DND-41 (cell line): Measurements from ENCODE around the gene SLC35F6.

Source experiments
- ATAC-seq: fragments of 200-7000 bp; cut with Tn5 transposase; 3 replicates; pipeline ENCODE4 v1.9.1; 2021; ENCODE audit warnings: low read depth; ENCODE audit not compliant: insufficient read depth
- DNase-seq: peaks from one replicate; pipeline ENCODE4 v3.0.0-alpha.2; 2020
- H2AFZ ChIP-seq: 2 replicates; pipeline ENCODE4 v1.6.0; 2012; ENCODE audit warnings: low read depth, low read length
- H3K27ac ChIP-seq: 2 replicates; pipeline ENCODE4 v1.5.1; 2012; ENCODE audit warnings: low read length, inconsistent platforms
- H3K27me3 ChIP-seq: fragments of 200-600 bp; sonication (generic); 2 replicates; pipeline ENCODE4 v1.6.0; 2012; ENCODE audit warnings: low read length, mild to moderate bottlenecking, inconsistent platforms; ENCODE audit not compliant: insufficient read depth, poor library complexity
- H3K36me3 ChIP-seq: 2 replicates; pipeline ENCODE4 v1.5.1; 2012; ENCODE audit warnings: low read length, inconsistent platforms; ENCODE audit not compliant: insufficient read depth
- H3K4me1 ChIP-seq: 2 replicates; pipeline ENCODE4 v1.5.1; 2012; ENCODE audit warnings: mild to moderate bottlenecking, low read length; ENCODE audit not compliant: insufficient read depth
- H3K4me2 ChIP-seq: 2 replicates; pipeline ENCODE4 v1.6.0; 2012; ENCODE audit warnings: mild to moderate bottlenecking, moderate library complexity, low read length, inconsistent platforms; ENCODE audit not compliant: insufficient read depth
- H3K4me3 ChIP-seq, 2 experiments: fragments of 200-600 bp in 1 of 2; shearing (Covaris generic) in 1 of 2; 2 replicates each; pipeline ENCODE4 v1.5.1; 2012 to 2016; ENCODE audit warnings: inconsistent platforms in 2 of 2, low read length in 2 of 2, mild to moderate bottlenecking in 2 of 2, low read depth in 1 of 2, moderate library complexity in 1 of 2
- H3K79me2 ChIP-seq: 2 replicates; pipeline ENCODE4 v1.6.0; 2012; ENCODE audit warnings: low read length, inconsistent platforms; ENCODE audit not compliant: insufficient read depth
- H3K9ac ChIP-seq: 2 replicates; pipeline ENCODE4 v1.6.0; 2012; ENCODE audit warnings: low read depth, mild to moderate bottlenecking, inconsistent platforms, low read length, moderate library complexity
- H3K9me3 ChIP-seq: 2 replicates; pipeline ENCODE4 v1.5.1; 2012; ENCODE audit warnings: low read length, moderate library complexity, mild to moderate bottlenecking, inconsistent platforms; ENCODE audit not compliant: insufficient read depth, severe bottlenecking
- H4K20me1 ChIP-seq: 2 replicates; pipeline ENCODE4 v1.6.0; 2012; ENCODE audit warnings: low read length; ENCODE audit not compliant: insufficient read depth
- CTCF ChIP-seq: IDR thresholded peaks from 2 replicates; pipeline ENCODE4 v1.5.1; 2012; ENCODE audit warnings: borderline replicate concordance, low read length, moderate library complexity, mild to moderate bottlenecking; ENCODE audit not compliant: poor library complexity, severe bottlenecking; ENCODE audit errors: extremely low read depth
- EZH2 ChIP-seq: IDR thresholded peaks from 3 replicates; pipeline ENCODE4 v1.6.1; 2012; ENCODE audit warnings: borderline replicate concordance, low read depth, mild to moderate bottlenecking, moderate library complexity, low read length, inconsistent platforms; ENCODE audit not compliant: severe bottlenecking

Gene SLC35F6

DNA sequence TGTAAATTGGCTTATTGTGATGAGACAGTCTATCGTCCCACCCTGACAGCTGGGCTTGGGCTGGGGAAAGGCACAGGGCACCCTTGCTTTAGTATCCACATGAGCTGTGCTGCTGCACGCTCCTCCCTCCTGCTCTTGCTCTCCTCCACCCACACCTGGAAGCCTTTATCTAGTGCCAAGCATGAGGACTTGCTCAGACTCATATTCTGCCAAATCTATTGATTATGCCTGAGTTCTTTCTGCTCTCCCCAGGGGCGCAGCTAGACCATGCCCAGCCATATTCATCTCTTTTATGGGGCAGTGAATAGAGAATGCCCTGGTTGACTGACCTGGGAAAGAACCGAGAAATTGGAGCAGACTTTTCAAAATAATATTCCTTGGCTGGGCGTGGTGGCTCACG is 54.9 kb downstream of the SLC35F6 start:
- H3K9ac ChIP-seq = no peak overlapping the region
- TF ChIP-seq EZH2 (no peak), CTCF (no peak)
- no peak for DNase-seq

GRCh38 chr2:26820932-26821331 is 56.8 kb downstream of the SLC35F6 start:
- H3K79me2 ChIP-seq = no peaks in the 10 kb centered on the region
- peaks cover 12% of the 10 kb centered on the region for H3K27me3 ChIP-seq
- no peak for DNase-seq
- ATAC-seq = no peak
- H3K4me1 ChIP-seq = no peaks in the 10 kb centered on the region
- no peak overlapping the region for H3K4me3 ChIP-seq
- no peak overlapping the region for H3K4me2 ChIP-seq
- H4K20me1 ChIP-seq = no peaks in the 10 kb centered on the region
- no peak overlapping the region for H3K27ac ChIP-seq
- H3K9ac ChIP-seq = no peak overlapping the region
- H3K9me3 ChIP-seq = no peaks in the 10 kb centered on the region
- H2AFZ ChIP-seq = no peak overlapping the region
- H3K36me3 ChIP-seq = no peaks in the 10 kb centered on the region
- TF ChIP-seq CTCF (no peak), EZH2 (no peak)

More for the DNA sequence above, 54.9 kb downstream of the SLC35F6 start:
- no peaks in the 10 kb centered on the region for H4K20me1 ChIP-seq
- no peaks in the 10 kb centered on the region for H3K9me3 ChIP-seq
- H2AFZ ChIP-seq = no peak overlapping the region
- no peak overlapping the region for H3K4me2 ChIP-seq
- no peak overlapping the region for H3K4me3 ChIP-seq
- ATAC-seq = no peak
- no peaks in the 10 kb centered on the region for H3K36me3 ChIP-seq
- peaks cover 12% of the 10 kb centered on the region for H3K27me3 ChIP-seq
- no peak overlapping the region for H3K27ac ChIP-seq
- H3K4me1 ChIP-seq = no peaks in the 10 kb centered on the region
- no peaks in the 10 kb centered on the region for H3K79me2 ChIP-seq

- no peak overlapping the region for H3K4me3 ChIP-seq
- no peaks in the 10 kb centered on the region for H4K20me1 ChIP-seq
- no peaks in the 10 kb centered on the region for H3K4me1 ChIP-seq
- ATAC-seq = no peak
- no peaks in the 10 kb centered on the region for H3K79me2 ChIP-seq
- peaks cover 8% of the 10 kb centered on the region for H3K27me3 ChIP-seq
- no peak overlapping the region for H2AFZ ChIP-seq
- H3K4me2 ChIP-seq = no peak overlapping the region
- DNase-seq = no peak
- no peaks in the 10 kb centered on the region for H3K9me3 ChIP-seq
- no peaks in the 10 kb centered on the region for H3K36me3 ChIP-seq
- no peak overlapping the region for H3K9ac ChIP-seq
- TF ChIP-seq CTCF (no peak), EZH2 (no peak)
- H3K27ac ChIP-seq = no peak overlapping the region
Measured at GRCh38 chr2:26822877-26823276, 58.8 kb downstream of the SLC35F6 start.
